ENCODE measurements around the gene ABCG4. TPM values are rescaled to one million over a fixed set of nuclear protein-coding genes. Genes with fewer than 3 reads are reported as not detected.
"Not testable (repeated sequence)": the region's sequence is repeated elsewhere in the genome, so short reads cannot be mapped to it uniquely, and the experiment has no call there.

The ABCG4 gene
- total RNA-seq, 4 donors from 2014 or later, result 0.13 to 1.6 (median 0.82) TPM

DNA sequence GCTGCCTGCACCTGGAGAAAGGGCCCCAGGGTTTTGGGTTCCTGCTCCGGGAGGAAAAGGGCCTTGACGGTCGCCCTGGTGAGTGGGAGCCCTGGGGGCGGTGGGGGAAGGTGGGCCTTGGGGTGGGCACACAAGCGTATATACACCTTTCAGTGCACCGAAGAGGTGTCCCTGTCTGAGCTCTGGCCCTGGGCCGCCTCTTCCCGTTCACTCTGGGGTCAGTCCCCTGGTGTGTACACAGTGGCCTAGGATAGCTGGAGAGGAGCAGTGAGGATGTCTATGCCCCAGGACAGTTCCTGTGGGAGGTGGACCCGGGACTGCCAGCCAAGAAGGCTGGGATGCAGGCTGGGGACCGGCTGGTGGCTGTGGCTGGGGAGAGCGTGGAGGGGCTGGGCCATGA is 39.2 kb downstream of the ABCG4 start:
- intact Hi-C loops (cut with DNase I), result no loop called here
- Histone ChIP-seq H3K36me3 (peaks cover 0 to 5% of the 10 kb centered on the region in 2 donors), H3K27ac (no peak overlapping the region), H3K4me1 (peaks cover 0 to 9% of the 10 kb centered on the region in 2 donors), H3K27me3 (no peaks in the 10 kb centered on the region), H3K4me3 (replicated peaks in 1 of 3) (no peak overlapping the region), H3K9me3 (no peaks in the 10 kb centered on the region)
- DNase-seq, result no peak
- TF ChIP-seq POLR2A (IDR thresholded peaks at IDR 0.05), result no peak
- TF ChIP-seq, protein P1, sequence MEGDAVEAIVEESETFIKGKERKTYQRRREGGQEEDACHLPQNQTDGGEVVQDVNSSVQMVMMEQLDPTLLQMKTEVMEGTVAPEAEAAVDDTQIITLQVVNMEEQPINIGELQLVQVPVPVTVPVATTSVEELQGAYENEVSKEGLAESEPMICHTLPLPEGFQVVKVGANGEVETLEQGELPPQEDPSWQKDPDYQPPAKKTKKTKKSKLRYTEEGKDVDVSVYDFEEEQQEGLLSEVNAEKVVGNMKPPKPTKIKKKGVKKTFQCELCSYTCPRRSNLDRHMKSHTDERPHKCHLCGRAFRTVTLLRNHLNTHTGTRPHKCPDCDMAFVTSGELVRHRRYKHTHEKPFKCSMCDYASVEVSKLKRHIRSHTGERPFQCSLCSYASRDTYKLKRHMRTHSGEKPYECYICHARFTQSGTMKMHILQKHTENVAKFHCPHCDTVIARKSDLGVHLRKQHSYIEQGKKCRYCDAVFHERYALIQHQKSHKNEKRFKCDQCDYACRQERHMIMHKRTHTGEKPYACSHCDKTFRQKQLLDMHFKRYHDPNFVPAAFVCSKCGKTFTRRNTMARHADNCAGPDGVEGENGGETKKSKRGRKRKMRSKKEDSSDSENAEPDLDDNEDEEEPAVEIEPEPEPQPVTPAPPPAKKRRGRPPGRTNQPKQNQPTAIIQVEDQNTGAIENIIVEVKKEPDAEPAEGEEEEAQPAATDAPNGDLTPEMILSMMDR (IDR thresholded peaks at IDR 0.05), result no peak
- 80 to 89% methylated on average over 7 to 9 of the region's 11 CpGs for WGBS, 2 donors

DNA sequence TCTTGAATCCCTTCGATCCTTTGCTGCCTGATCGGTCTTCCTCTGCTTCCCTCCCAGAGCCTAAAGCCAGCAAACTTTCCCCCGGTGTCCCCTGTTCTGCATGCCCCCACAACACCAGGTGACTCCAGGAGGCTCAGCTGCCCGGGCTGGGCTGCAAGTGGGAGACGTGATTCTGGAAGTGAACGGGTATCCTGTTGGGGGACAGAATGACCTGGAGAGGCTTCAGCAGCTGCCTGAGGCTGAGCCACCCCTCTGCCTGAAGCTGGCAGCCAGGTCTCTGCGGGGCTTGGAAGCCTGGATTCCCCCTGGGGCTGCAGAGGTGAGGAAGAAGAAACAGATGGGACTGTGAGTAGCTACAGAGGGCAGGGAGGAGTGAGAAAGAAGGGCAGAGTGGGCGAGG is 40.0 kb downstream of the ABCG4 start:
- Histone ChIP-seq H3K27ac (no peak overlapping the region), H3K4me3 (replicated peaks in 1 of 3) (no peak overlapping the region), H3K9me3 (no peaks in the 10 kb centered on the region), H3K4me1 (peaks cover 0 to 9% of the 10 kb centered on the region in 2 donors), H3K27me3 (no peaks in the 10 kb centered on the region), H3K36me3 (no peaks in the 10 kb centered on the region)
- intact Hi-C loops (cut with DNase I), result no loop called here
- DNase-seq, result no peak
- WGBS, 2 donors, result 85 to 91% methylated on average over 7 to 8 of the region's 8 CpGs
- TF ChIP-seq, protein P1 (IDR thresholded peaks at IDR 0.05), result no peak

DNA sequence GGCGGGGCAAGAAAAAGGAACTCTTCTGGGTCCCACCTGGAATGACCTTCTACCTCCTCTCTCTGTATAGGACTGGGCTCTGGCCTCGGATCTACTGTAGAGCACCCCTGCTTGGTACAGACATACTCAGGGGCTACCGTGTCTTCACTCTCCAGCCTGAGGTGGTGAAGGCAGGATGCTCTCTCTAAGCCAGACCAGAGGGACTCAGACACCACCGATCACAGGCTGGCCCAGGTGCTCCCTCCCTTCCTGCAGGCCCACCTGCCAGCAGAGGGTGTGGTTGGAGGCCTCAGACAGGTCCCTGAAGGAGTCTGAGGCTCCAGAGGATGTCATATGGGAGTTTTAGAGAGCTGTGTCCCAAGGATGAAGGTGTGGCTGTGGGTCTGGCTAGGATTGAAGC is 40.5 kb downstream of the ABCG4 start:
- Histone ChIP-seq H3K9me3 (no peaks in the 10 kb centered on the region), H3K36me3 (no peaks in the 10 kb centered on the region), H3K27me3 (no peaks in the 10 kb centered on the region), H3K27ac (no peak overlapping the region), H3K4me3 (replicated peaks in 1 of 3) (no peak overlapping the region), H3K4me1 (peaks cover 0 to 9% of the 10 kb centered on the region in 2 donors)
- intact Hi-C loops (cut with DNase I), result no loop called here
- WGBS, 2 donors, result 87 to 89% methylated on average over 3 to 4 of the region's 4 CpGs
- DNase-seq, result no peak
- no peak for TF ChIP-seq POLR2A (IDR thresholded peaks at IDR 0.05)
- TF ChIP-seq, protein P1 (IDR thresholded peaks at IDR 0.05), result no peak

DNA sequence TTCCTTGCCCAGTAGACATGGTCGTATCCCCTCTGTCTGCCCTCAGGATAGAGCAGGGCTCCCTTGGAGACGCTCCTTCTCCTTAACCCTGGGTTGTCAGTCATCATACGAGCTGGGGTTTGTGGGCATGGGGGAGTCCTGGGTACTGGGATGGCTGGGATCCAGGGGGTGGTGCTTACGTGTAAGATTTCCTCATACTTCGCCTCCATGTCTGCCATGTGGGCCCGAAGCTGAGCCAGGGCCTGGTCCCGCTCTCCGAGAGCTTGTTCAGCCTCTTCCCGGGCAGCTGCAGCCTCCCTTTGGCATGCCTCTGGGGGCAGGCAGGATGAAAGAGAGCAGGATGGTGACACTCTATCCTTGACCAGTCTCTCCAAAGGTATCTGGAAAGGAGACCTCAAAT is 41.7 kb downstream of the ABCG4 start:
- H3K9me3 ChIP-seq, result no peaks in the 10 kb centered on the region
- H3K4me3 ChIP-seq (replicated peaks in 1 of 3), result no peak overlapping the region
- 82% methylated on average over 8 of the region's 9 CpGs for WGBS, 2 donors
- DNase-seq, result no peak
- TF ChIP-seq, protein P1 (IDR thresholded peaks at IDR 0.05), result no peak
- no peak for TF ChIP-seq POLR2A (IDR thresholded peaks at IDR 0.05)
- H3K36me3 ChIP-seq, result no peaks in the 10 kb centered on the region
- H3K4me1 ChIP-seq, result peaks cover 0 to 6% of the 10 kb centered on the region in 2 donors
- no peak overlapping the region for H3K27ac ChIP-seq
- intact Hi-C loops (cut with DNase I), result no loop called here
- H3K27me3 ChIP-seq, result no peaks in the 10 kb centered on the region

DNA sequence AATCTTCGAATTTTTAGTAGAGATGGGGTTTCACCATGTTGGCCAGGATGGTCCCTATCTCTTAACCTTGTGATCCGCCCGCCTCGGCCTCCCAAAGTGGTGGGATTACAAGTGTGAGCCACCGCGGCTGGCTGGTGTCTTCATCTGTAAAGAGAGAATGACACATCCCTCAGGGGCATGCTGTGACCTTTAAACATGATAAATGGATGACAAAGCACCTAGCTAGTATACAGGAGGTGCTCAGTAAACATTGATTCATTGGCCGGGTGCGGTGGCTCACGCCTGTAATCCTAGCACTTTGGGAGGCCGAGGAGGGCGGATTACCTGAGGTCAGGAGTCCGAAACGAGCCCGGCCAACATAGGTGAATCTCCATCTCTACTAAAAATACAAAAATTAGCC is 42.4 kb downstream of the ABCG4 start:
- H3K4me3 ChIP-seq (replicated peaks in 1 of 3); H3K4me1 ChIP-seq; H3K9me3 ChIP-seq; intact Hi-C loops (cut with DNase I); H3K27me3 ChIP-seq; H3K27ac ChIP-seq; DNase-seq; H3K36me3 ChIP-seq: not testable (repeated sequence)
- 90 to 92% methylated on average over 14 of the region's 14 CpGs for WGBS, 2 donors

DNA sequence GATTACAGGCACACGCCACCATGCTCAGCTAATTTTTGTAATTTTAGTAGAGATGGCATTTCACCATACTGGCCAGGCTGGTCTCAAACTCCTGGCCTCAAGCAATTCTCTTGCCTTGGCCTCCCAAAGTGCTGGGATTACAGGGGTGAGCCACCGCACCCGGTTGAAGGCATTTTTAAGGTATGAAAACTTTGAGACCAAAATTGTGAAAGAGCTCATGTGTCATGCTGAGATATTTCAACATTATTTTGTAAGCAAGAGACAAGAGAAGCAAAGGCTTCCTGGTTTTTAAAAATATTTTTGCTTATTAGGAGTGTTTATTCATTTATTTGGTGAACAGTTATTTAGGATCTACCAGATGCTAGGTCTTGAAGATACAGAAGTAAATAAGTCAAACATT is 43.3 kb downstream of the ABCG4 start:
- Histone ChIP-seq H3K9me3 (no peaks in the 10 kb centered on the region), H3K4me3 (replicated peaks in 1 of 3) (no peak overlapping the region), H3K4me1 (no peaks in the 10 kb centered on the region), H3K27me3 (no peaks in the 10 kb centered on the region), H3K36me3 (no peaks in the 10 kb centered on the region), H3K27ac (no peak overlapping the region)
- WGBS, 2 donors, result 97 to 98% methylated on average over 3 of the region's 3 CpGs
- intact Hi-C loops (cut with DNase I), result no loop called here
- no peak for TF ChIP-seq POLR2A (IDR thresholded peaks at IDR 0.05)
- TF ChIP-seq, protein P1 (IDR thresholded peaks at IDR 0.05), result no peak
- DNase-seq, result no peak

Data from thyroid gland (tissue), 4 donors.